Mucosa of stomach (tissue), 1 donor: ENCODE results near the gene TMUB1.

ENCODE experiments used
- H3K27me3 ChIP-seq: one replicate; pipeline ENCODE4 v1.7.0; 2013; ENCODE audit warnings: mild to moderate bottlenecking, low read length; ENCODE audit not compliant: control insufficient read depth, insufficient read depth
- H3K36me3 ChIP-seq: one replicate; pipeline ENCODE4 v1.7.0; 2013; ENCODE audit warnings: low read length; ENCODE audit not compliant: control insufficient read depth, insufficient read depth
- H3K4me1 ChIP-seq: one replicate; pipeline ENCODE4 v1.7.0; 2013; ENCODE audit warnings: mild to moderate bottlenecking, low read length; ENCODE audit not compliant: control insufficient read depth, insufficient read depth
- H3K4me3 ChIP-seq: one replicate; pipeline ENCODE4 v1.7.0; 2013; ENCODE audit warnings: low read length
- H3K9ac ChIP-seq: one replicate; pipeline ENCODE4 v1.7.0; 2013; ENCODE audit warnings: mild to moderate bottlenecking, low read length, moderate library complexity
- H3K9me3 ChIP-seq: one replicate; pipeline ENCODE4 v1.7.0; 2013; ENCODE audit warnings: mild to moderate bottlenecking, low read length, moderate library complexity; ENCODE audit not compliant: control insufficient read depth
- donor health status: Pancreatic carcinoma.

The TMUB1 gene

GRCh38 chr7:151118108-151119054 is 35.1 kb upstream of the TMUB1 start:
- Histone ChIP-seq H3K9ac (no peak overlapping the region), H3K4me1 (peaks cover 25% of the 10 kb centered on the region), H3K9me3 (no peaks in the 10 kb centered on the region), H3K4me3 (no peak overlapping the region), H3K27me3 (no peaks in the 10 kb centered on the region), H3K36me3 (no peaks in the 10 kb centered on the region)

DNA sequence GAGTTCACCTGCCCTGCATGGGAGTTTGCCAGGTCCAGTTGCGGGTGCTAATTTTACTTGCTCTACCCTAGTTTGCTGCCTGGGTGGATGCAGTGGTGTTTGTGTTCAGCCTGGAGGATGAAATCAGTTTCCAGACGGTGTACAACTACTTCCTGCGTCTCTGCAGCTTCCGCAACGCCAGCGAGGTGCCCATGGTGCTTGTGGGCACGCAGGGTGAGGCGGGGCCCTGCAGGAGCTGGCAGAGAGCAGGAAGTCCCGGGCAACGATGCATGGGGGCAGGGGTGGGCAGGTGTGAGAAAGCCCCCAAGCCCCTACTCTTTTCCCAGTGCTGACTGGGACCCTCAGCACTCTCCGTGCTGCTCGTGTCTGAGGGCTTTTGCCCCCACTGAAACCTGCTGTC is 34.3 kb upstream of the TMUB1 start:
- Histone ChIP-seq H3K9ac (no peak overlapping the region), H3K4me3 (no peak overlapping the region), H3K27me3 (no peaks in the 10 kb centered on the region), H3K4me1 (peaks cover 27% of the 10 kb centered on the region), H3K9me3 (no peaks in the 10 kb centered on the region), H3K36me3 (no peaks in the 10 kb centered on the region)

GRCh38 chr7:151116603-151117440 is 33.5 kb upstream of the TMUB1 start:
- peaks cover 30% of the 10 kb centered on the region for H3K4me1 ChIP-seq
- H3K9ac ChIP-seq, result no peak overlapping the region
- H3K4me3 ChIP-seq, result no peak overlapping the region
- H3K27me3 ChIP-seq, result no peaks in the 10 kb centered on the region
- H3K9me3 ChIP-seq, result no peaks in the 10 kb centered on the region
- no peaks in the 10 kb centered on the region for H3K36me3 ChIP-seq

DNA sequence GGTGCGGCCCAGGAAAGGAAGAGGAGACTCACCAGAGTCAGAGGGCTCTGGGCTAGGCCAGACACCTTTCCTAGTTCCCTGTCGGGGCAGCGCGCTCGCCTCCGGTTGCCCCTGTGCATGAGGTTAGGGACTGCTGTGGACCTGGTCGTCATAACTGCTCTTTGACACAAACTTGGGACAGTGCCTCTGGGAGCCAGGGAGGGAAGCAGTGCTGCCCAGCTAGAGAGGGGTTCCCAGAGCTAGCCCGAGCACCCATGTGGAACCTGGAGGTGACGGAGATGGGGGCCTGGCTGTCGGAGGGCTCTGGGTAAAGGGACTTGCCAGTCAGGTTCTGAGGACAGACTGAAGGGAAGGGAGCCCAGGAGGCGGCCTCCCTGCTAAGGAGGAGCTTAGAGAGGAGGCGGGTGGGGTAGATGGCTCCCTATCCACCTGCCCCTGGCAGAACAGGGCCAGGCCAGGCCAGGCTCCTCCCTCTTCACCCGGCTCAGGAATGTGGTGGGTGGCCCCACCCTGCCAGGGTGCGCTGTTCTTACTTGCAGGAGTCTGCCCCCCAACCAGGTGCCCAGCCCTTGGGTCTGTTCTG is 32.6 kb upstream of the TMUB1 start:
- no peaks in the 10 kb centered on the region for H3K27me3 ChIP-seq
- no peak overlapping the region for H3K4me3 ChIP-seq
- no peaks in the 10 kb centered on the region for H3K36me3 ChIP-seq
- H3K9ac ChIP-seq, result peak overlapping the region; percentile 53
- peaks cover 39% of the 10 kb centered on the region for H3K4me1 ChIP-seq
- no peaks in the 10 kb centered on the region for H3K9me3 ChIP-seq

DNA sequence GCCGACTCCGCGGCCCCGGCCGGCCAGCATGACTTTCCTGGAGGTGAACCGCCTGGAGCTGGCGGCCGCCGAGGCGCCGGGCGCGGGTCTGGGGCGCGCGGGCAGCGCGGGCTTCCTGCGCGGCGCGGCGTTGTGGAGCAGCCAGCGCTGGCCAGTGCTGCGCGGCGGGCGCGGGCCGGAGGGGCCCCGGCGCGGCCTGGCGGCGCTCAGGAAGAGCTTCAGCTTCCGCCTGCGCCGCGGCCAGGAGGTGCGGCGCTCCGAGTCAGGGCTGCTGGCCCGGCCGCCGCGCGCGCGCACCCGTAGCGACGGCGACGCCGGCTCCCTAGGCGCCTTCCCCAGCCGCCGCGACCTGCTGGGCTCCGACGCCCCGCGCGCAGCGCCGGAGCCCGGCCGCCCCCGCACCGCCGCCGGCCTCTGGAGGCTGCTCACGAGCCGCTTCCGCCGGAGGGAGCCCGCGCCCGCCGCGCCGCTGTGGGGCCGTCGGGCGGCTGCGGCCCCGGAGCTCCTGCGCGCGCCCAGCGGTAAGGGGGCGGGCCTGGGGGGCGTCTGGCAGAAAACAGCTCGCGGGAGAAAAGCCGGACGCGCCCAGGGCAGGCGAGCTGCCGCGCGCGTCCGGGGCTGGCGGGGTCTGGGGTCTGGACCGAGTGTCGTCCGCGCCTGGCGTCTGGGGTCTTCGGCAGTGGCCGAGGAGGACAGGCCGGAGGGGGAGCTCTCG is 32.0 kb upstream of the TMUB1 start:
- no peaks in the 10 kb centered on the region for H3K27me3 ChIP-seq
- H3K9me3 ChIP-seq, result no peaks in the 10 kb centered on the region
- H3K4me3 ChIP-seq, result no peak overlapping the region
- H3K4me1 ChIP-seq, result peaks cover 45% of the 10 kb centered on the region
- peak overlapping the region; percentile 53 for H3K9ac ChIP-seq
- no peaks in the 10 kb centered on the region for H3K36me3 ChIP-seq

DNA sequence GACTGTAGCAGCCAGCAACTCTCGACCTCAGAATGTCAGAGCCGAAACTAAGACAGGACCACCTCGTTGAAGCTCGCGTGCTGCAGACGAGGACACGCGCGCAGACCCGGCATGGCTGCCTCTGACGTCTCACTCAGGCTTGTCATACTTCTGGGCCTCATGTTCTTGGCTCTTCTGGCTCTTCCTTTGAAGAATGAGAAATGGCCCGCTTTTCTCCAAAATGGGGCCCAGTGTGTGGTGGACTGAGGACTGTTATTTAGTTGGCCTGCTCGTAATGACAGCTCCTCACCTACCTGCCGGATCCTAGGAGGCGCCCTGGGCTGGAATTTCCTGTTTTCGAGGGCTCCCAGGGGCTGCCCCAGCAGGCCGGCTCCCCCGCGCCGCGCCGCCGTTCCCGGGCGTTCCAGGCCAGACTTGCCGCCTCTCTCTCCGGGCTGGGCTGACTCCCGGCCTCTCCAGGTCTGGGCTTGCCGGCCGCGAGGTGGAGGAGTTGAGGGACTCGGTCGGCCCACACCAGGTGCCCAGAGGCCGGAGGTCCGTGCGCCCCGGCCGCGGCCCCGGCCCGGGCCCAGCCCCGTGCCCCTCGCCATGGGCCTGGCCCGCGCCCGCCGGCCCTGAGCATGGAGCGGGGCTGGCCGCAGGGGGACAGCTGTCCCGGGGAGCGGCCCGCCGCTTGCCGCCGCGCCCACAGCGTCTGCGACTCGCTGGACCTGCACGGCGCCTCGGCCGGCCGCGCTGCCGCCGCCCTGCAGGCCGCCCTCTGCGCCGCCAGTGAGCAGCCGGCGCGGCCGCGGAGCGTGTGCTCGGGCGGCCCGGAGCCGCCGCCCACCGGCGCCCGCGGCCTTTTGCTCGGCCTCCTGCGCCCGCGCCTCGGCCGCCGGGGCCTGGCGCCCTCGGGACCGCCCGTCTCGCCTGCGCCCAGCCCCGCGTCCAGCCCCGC is 31.1 kb upstream of the TMUB1 start:
- Histone ChIP-seq H3K36me3 (no peaks in the 10 kb centered on the region), H3K27me3 (no peaks in the 10 kb centered on the region), H3K9ac (peak overlapping the region; percentile 45), H3K4me3 (no peak overlapping the region), H3K9me3 (no peaks in the 10 kb centered on the region), H3K4me1 (peaks cover 45% of the 10 kb centered on the region)

DNA sequence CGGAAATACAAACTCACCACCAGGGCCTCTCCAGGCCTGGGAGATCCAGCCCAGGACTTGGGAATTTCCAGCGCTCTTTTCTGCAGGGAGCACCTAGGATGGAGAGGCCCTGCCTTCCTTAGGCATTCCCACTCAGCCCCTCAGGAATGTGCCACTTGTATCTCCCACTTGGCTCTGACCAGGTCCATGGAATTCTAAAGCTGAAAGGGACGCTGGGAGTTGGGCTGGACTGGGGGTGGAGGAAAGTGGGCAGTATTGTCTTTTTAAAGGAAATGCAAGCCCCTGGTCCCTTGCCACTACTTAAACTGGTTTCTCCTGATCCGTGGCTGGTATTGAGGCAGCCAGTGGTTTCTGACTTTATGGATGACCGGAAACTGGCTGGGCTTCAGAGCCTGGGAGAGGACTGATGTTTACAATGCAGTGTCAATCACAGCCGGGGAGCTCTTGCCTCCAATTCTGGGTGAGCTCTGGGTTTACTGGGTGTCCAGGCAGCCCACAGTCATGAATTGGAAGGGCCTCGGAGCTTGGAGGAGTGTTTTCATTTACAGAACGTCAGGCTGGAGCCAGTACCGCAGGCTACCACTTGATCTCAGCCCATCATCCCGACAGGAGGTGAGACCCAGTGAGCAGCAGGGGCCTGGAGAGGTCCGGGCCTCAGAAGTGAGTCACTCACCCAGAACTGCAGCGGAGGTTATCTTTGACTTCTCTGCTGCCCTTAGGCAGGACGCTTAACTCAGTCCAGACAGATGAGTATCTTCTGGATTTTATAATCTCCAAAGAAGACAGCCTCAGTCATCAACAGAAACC is 30.3 kb upstream of the TMUB1 start:
- Histone ChIP-seq H3K27me3 (no peaks in the 10 kb centered on the region), H3K9me3 (no peaks in the 10 kb centered on the region), H3K4me1 (peaks cover 45% of the 10 kb centered on the region), H3K36me3 (no peaks in the 10 kb centered on the region), H3K9ac (peak overlapping the region; percentile 45), H3K4me3 (no peak overlapping the region)

- Histone ChIP-seq H3K9ac (peak overlapping the region; percentile 34), H3K9me3 (no peaks in the 10 kb centered on the region), H3K36me3 (no peaks in the 10 kb centered on the region), H3K27me3 (no peaks in the 10 kb centered on the region), H3K4me3 (no peak overlapping the region), H3K4me1 (peaks cover 37% of the 10 kb centered on the region)
Observed at GRCh38 chr7:151110941-151111645, 27.8 kb upstream of the TMUB1 start.

GRCh38 chr7:151110236-151110940 is 27.1 kb upstream of the TMUB1 start:
- Histone ChIP-seq H3K27me3 (no peaks in the 10 kb centered on the region), H3K9me3 (no peaks in the 10 kb centered on the region), H3K4me1 (peaks cover 31% of the 10 kb centered on the region), H3K9ac (no peak overlapping the region), H3K36me3 (no peaks in the 10 kb centered on the region), H3K4me3 (no peak overlapping the region)
